Peyer's patch (tissue), 4 donors: ENCODE data around the gene RAD51B.

Source experiments
- POLR2A ChIP-seq, 2 donors: fragments of 450-650 bp; IDR thresholded peaks; one replicate each; pipeline ENCODE4 v1.5.1; 2017; ENCODE audit warnings: antibody characterized with exemption in 2 of 2, mild to moderate bottlenecking in 2 of 2, moderate library complexity in 2 of 2
- TF ChIP-seq, protein P1 (sequence below), 6 experiments: fragments of 450-650 bp in 4 of 6; fragments of 200-600 bp in 2 of 6; sonication (generic) in 1 of 6; IDR thresholded peaks; one replicate each; pipeline ENCODE4 v1.5.1; 2017 to 2019; ENCODE audit warnings: antibody characterized with exemption in 6 of 6, mild to moderate bottlenecking in 3 of 6, moderate library complexity in 1 of 6

DNA sequence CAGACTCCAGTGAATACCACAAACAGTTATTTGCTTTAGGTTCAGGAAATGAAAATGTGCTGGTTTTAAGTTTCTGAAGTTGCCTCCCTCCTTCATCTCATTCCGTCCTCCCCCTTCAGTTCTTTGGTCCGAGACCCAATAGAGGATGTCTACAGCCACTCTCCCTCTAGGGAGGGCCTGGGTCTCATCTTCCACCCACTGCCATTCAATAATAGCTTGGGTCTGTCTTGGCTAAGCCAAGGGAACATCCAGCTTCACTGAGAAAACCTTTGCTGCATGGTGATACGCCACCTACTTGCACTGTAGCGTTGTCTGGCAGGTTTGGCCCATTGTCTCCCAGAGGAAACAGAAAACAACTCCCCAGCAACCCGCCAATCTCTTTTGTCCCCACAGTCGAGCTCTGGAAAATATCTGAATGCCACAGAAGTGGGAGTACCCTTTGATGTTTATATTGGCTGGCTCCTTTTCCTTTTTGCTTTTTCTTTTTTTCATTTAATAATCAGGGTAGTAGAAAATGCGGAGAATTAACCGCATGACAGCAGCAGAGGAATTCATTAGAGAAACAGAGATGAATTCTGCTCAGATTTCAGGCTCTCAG, 380.1 kb downstream of the RAD51B start:
- TF ChIP-seq, protein P1, sequence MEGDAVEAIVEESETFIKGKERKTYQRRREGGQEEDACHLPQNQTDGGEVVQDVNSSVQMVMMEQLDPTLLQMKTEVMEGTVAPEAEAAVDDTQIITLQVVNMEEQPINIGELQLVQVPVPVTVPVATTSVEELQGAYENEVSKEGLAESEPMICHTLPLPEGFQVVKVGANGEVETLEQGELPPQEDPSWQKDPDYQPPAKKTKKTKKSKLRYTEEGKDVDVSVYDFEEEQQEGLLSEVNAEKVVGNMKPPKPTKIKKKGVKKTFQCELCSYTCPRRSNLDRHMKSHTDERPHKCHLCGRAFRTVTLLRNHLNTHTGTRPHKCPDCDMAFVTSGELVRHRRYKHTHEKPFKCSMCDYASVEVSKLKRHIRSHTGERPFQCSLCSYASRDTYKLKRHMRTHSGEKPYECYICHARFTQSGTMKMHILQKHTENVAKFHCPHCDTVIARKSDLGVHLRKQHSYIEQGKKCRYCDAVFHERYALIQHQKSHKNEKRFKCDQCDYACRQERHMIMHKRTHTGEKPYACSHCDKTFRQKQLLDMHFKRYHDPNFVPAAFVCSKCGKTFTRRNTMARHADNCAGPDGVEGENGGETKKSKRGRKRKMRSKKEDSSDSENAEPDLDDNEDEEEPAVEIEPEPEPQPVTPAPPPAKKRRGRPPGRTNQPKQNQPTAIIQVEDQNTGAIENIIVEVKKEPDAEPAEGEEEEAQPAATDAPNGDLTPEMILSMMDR (IDR thresholded peaks at IDR 0.05), result no peak
- no peak for TF ChIP-seq POLR2A (IDR thresholded peaks at IDR 0.05)
